SU-DHL-6 (cell line): ENCODE data around the gene FRMPD4.

Source experiments
- H2AFZ ChIP-seq: fragments of 200-600 bp; sonication (generic); 2 replicates; pipeline ENCODE4 v1.6.1; 2014; ENCODE audit warnings: low read depth, mild to moderate bottlenecking, moderate library complexity, mixed read lengths, antibody characterized with exemption, low read length; ENCODE audit not compliant: severe bottlenecking
- H3F3A ChIP-seq: fragments of 200-600 bp; shearing (Covaris generic); 2 replicates; pipeline ENCODE4 v1.6.0; 2016; ENCODE audit warnings: antibody characterized with exemption, mild to moderate bottlenecking; ENCODE audit not compliant: insufficient read depth
- H3K27ac ChIP-seq: fragments of 200-600 bp; sonication (generic); 2 replicates; pipeline ENCODE4 v1.5.1; 2016; ENCODE audit warnings: low read depth, mild to moderate bottlenecking, low read length, moderate library complexity, mixed read lengths
- H3K27me3 ChIP-seq: fragments of 200-600 bp; sonication (generic), shearing (Covaris generic); 2 replicates; pipeline ENCODE4 v1.6.0; 2014; ENCODE audit warnings: mild to moderate bottlenecking, low read length
- H3K36me3 ChIP-seq: fragments of 200-600 bp; sonication (generic); 2 replicates; pipeline ENCODE4 v1.6.1; 2014; ENCODE audit warnings: mild to moderate bottlenecking, low read length, mixed read lengths
- H3K4me2 ChIP-seq: fragments of 300-600, 200-600 bp; shearing (Covaris generic), sonication (generic); 2 replicates; pipeline ENCODE4 v1.6.0; 2014; ENCODE audit warnings: low read length, low read depth, mild to moderate bottlenecking; ENCODE audit not compliant: poor library complexity, severe bottlenecking
- H3K4me3 ChIP-seq: fragments of 200-600 bp; sonication (generic); 2 replicates; pipeline ENCODE4 v1.5.1; 2014; ENCODE audit warnings: antibody characterized with exemption, low read length, mild to moderate bottlenecking, mixed read lengths; ENCODE audit not compliant: insufficient read depth, poor library complexity, severe bottlenecking
- H3K79me2 ChIP-seq: fragments of 200-600 bp; sonication (generic); 2 replicates; pipeline ENCODE4 v1.6.1; 2014; ENCODE audit warnings: mild to moderate bottlenecking, low read length, moderate library complexity; ENCODE audit not compliant: insufficient read depth
- H3K9ac ChIP-seq: fragments of 200-600 bp; sonication (generic); 2 replicates; pipeline ENCODE4 v1.7.0; 2014; ENCODE audit warnings: mild to moderate bottlenecking, low read length
- H3K9me2 ChIP-seq: fragments of 200-600 bp; sonication (generic); replicated peaks from 2 replicates; pipeline ENCODE4 v1.6.1; 2014; ENCODE audit warnings: low read length; ENCODE audit not compliant: insufficient read depth
- H3K9me3 ChIP-seq: fragments of 200-600 bp; sonication (generic); 2 replicates; pipeline ENCODE4 v1.6.1; 2014; ENCODE audit warnings: low read length, mixed read lengths; ENCODE audit not compliant: insufficient read depth
- H4K20me1 ChIP-seq: fragments of 200-600 bp; sonication (generic); 2 replicates; pipeline ENCODE4 v1.6.1; 2014; ENCODE audit warnings: low read depth, mild to moderate bottlenecking, antibody characterized with exemption, low read length, moderate library complexity, mixed read lengths
- CTCF ChIP-seq: fragments of 200-600 bp; sonication (generic); IDR thresholded peaks from one replicate; pipeline ENCODE4 v1.5.1; 2017; ENCODE audit warnings: antibody characterized with exemption, mild to moderate bottlenecking, low read length, moderate library complexity; ENCODE audit not compliant: insufficient read depth, poor library complexity, severe bottlenecking
- EZH2phosphoT487 ChIP-seq: fragments of 200-600 bp; sonication (generic), shearing (Covaris generic); conservative IDR thresholded peaks from 2 replicates; pipeline ENCODE4 v1.6.1; 2018; ENCODE audit warnings: mild to moderate bottlenecking, antibody characterized with exemption, low read length, moderate library complexity, mixed read lengths

The FRMPD4 gene

GRCh38 chrX:12137951-12138360 lies 317 bp upstream of the FRMPD4 start:
- Histone ChIP-seq H3K27ac (no peak overlapping the region), H3K4me3 (no peak overlapping the region), H2AFZ (no peak overlapping the region), H3K9ac (no peak overlapping the region), H3K27me3 (no peaks in the 10 kb centered on the region), H3F3A (no peaks in the 10 kb centered on the region), H3K36me3 (no peaks in the 10 kb centered on the region), H4K20me1 (no peaks in the 10 kb centered on the region), H3K9me2 (no peaks in the 10 kb centered on the region), H3K9me3 (no peaks in the 10 kb centered on the region), H3K4me2 (no peak overlapping the region), H3K79me2 (no peaks in the 10 kb centered on the region)
- TF ChIP-seq EZH2phosphoT487 (no peak), CTCF (no peak)

- Histone ChIP-seq H2AFZ (no peak overlapping the region), H3K9me2 (no peaks in the 10 kb centered on the region), H3K9me3 (no peaks in the 10 kb centered on the region), H3K79me2 (no peaks in the 10 kb centered on the region), H3K27me3 (no peaks in the 10 kb centered on the region), H3K36me3 (no peaks in the 10 kb centered on the region), H3K4me3 (no peak overlapping the region), H4K20me1 (no peaks in the 10 kb centered on the region), H3K4me2 (no peak overlapping the region), H3F3A (no peaks in the 10 kb centered on the region), H3K27ac (no peak overlapping the region), H3K9ac (no peak overlapping the region)
- TF ChIP-seq CTCF (no peak), EZH2phosphoT487 (no peak)
Measured at GRCh38 chrX:12139934-12140611, 1.8 kb downstream of the FRMPD4 start.

- no peaks in the 10 kb centered on the region for H3F3A ChIP-seq
- TF ChIP-seq EZH2phosphoT487 = no peak
- no peak for TF ChIP-seq CTCF
- H4K20me1 ChIP-seq = no peaks in the 10 kb centered on the region
- no peak overlapping the region for H2AFZ ChIP-seq
- no peak overlapping the region for H3K4me3 ChIP-seq
- no peak overlapping the region for H3K4me2 ChIP-seq
- no peaks in the 10 kb centered on the region for H3K9me2 ChIP-seq
- H3K36me3 ChIP-seq = no peaks in the 10 kb centered on the region
- no peaks in the 10 kb centered on the region for H3K9me3 ChIP-seq
- no peaks in the 10 kb centered on the region for H3K79me2 ChIP-seq
- no peak overlapping the region for H3K27ac ChIP-seq
- no peaks in the 10 kb centered on the region for H3K27me3 ChIP-seq
- H3K9ac ChIP-seq = no peak overlapping the region
Measured at GRCh38 chrX:12141511-12141910, 3.2 kb downstream of the FRMPD4 start.
